ENCODE measurements around the gene IFT122.

- TF ChIP-seq POLR2A (IDR thresholded peaks at IDR 0.05; ENCODE audit: low read depth, low read length) (no peak), POLR2AphosphoS5 (IDR thresholded peaks at IDR 0.05; ENCODE audit: insufficient read depth, low read depth, low read length) (no peak), EZH2 (IDR thresholded peaks at IDR 0.05; ENCODE audit: borderline replicate concordance, low read depth, low read length, severe bottlenecking) (no peak), CTCF (IDR thresholded peaks at IDR 0.05; ENCODE audit: extremely low read depth in 1 of 2, insufficient read depth in 1 of 2, low read depth in 1 of 2, low read length in 2 of 2) (no peak), MYC (IDR thresholded peaks at IDR 0.05; ENCODE audit: low read depth, low read length) (no peak), GATA2 (IDR thresholded peaks at IDR 0.05; ENCODE audit: insufficient read depth, insufficient read length, low read depth, low read length) (no peak), JUN (IDR thresholded peaks at IDR 0.05; ENCODE audit: borderline replicate concordance, insufficient read depth, insufficient read length, low read depth) (no peak)
Measured at GRCh38 chr3:129549006-129549800, 109.2 kb downstream of the IFT122 start.

Measured in endothelial cell of umbilical vein (primary cell).